Large intestine (tissue), 3 donors: ENCODE data around the gene SMC5. TPM values are rescaled to one million over a fixed set of nuclear protein-coding genes. Genes with fewer than 3 reads are reported as not detected.
A peak's percentile ranks its signal among the peaks of the same experiment; 100 is the strongest.
"Not testable (repeated sequence)": the region's sequence is repeated elsewhere in the genome, so short reads cannot be mapped to it uniquely, and the experiment has no call there.

Experiments
- DNase-seq, 2 donors: peaks; one replicate each; pipeline versions ENCODE4 v3.0.0 to v3.0.0-alpha.2; 2013
- H3K27ac ChIP-seq: one replicate; pipeline ENCODE4 v1.5.1; 2013; ENCODE audit warnings: low read length
- H3K27me3 ChIP-seq: 2 replicates; pipeline ENCODE4 v1.6.1; 2013; ENCODE audit warnings: low read length; ENCODE audit not compliant: control insufficient read depth, insufficient read depth
- H3K36me3 ChIP-seq: 2 replicates; pipeline ENCODE4 v1.6.1; 2013; ENCODE audit warnings: low read length; ENCODE audit not compliant: control insufficient read depth, insufficient read depth
- H3K4me1 ChIP-seq: one replicate; pipeline ENCODE4 v1.6.1; 2013; ENCODE audit warnings: low read length; ENCODE audit not compliant: control insufficient read depth, insufficient read depth
- H3K4me3 ChIP-seq: one replicate; pipeline ENCODE4 v1.5.1; 2013; ENCODE audit warnings: low read length
- H3K9me3 ChIP-seq: one replicate; pipeline ENCODE4 v1.6.1; 2013; ENCODE audit warnings: mild to moderate bottlenecking, low read depth, low read length, moderate library complexity; ENCODE audit not compliant: control insufficient read depth
- WGBS: methylation state at CpG from one replicate; pipeline ENCODE4 v1.1.5; 2013; ENCODE audit warnings: low lambda C conversion rate; ENCODE audit not compliant: insufficient coverage; 5-methylcytosine and 5-hydroxymethylcytosine counted together
- polyA plus RNA-seq: library from polyadenylated mRNA; unstranded; fragments of 120-200 nt; gene quantifications from one replicate; pipeline ENCODE4 v1.2.1, GENCODE V29; 2013

The SMC5 gene
- polyA plus RNA-seq, 1 donor = 37.8 TPM

GRCh38 chr9:70234208-70234607 lies 24.6 kb upstream of the SMC5 start:
- H3K27me3 ChIP-seq, H3K4me3 ChIP-seq, H3K27ac ChIP-seq, H3K9me3 ChIP-seq, H3K36me3 ChIP-seq, DNase-seq, H3K4me1 ChIP-seq: not testable (repeated sequence)
- WGBS = no CpG with 5 or more reads among the region's 9 CpGs

GRCh38 chr9:70245952-70246351 lies 12.8 kb upstream of the SMC5 start:
- not testable (repeated sequence) for H3K36me3 ChIP-seq, H3K9me3 ChIP-seq, H3K27ac ChIP-seq, DNase-seq, H3K4me1 ChIP-seq, H3K27me3 ChIP-seq, H3K4me3 ChIP-seq
- no CpG with 5 or more reads among the region's 1 CpG for WGBS

DNA sequence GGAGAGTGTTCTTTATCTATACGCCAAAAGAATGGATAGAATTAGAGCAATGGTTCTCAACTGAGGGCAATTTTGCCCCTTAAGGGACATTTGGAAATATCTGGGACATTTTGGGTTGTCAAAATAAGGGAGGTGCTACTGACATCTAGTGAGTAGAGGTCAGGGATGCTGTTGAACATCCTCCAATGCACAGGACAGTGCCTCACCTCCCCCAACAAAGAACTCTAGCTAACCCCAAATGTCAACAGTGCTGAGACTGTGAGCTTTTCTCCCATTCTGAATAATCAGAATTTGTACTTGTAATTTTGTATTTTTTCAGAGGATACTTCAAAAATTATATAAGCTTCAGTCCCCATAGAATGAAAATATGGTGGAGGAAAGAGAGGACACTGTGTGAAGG lies 8.6 kb upstream of the SMC5 start:
- no peak overlapping the region for H3K27ac ChIP-seq
- H3K9me3 ChIP-seq = no peaks in the 10 kb centered on the region
- DNase-seq = no peak
- H3K36me3 ChIP-seq = no peaks in the 10 kb centered on the region
- WGBS = no CpG with 5 or more reads among the region's 1 CpG
- H3K4me1 ChIP-seq = no peaks in the 10 kb centered on the region
- no peaks in the 10 kb centered on the region for H3K27me3 ChIP-seq
- no peak overlapping the region for H3K4me3 ChIP-seq

- Histone ChIP-seq H3K4me3 (no peak overlapping the region), H3K9me3 (no peaks in the 10 kb centered on the region), H3K27ac (no peak overlapping the region), H3K36me3 (no peaks in the 10 kb centered on the region), H3K27me3 (no peaks in the 10 kb centered on the region), H3K4me1 (peaks cover 15% of the 10 kb centered on the region)
- DNase-seq = no peak
These were observed 3.3 kb upstream of the SMC5 start for GRCh38 chr9:70255486-70255885.

DNA sequence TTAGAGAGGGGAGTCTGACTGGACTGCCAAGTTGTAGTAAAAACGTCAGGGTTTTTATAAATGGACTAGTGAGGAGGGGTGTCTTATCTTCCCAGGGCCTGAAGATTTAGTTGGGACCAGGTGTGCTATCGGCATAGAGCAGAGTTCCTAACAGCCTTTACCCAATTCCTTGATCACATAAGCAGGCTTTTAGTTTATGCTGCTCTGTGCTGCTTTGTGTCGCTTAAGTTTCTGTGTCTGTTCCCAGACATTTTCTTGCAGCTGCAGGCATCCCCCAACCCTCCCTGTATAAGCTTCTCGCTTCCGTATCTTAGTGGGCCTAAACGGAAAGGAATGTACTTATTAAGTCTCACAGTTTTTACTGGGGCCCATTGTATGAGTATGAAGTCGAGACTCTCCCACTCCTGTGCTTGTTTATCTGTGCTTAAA lies 2.6 kb upstream of the SMC5 start:
- DNase-seq = peak; percentile 21 to 58
- no peaks in the 10 kb centered on the region for H3K9me3 ChIP-seq
- peaks cover 2% of the 10 kb centered on the region for H3K36me3 ChIP-seq
- no peaks in the 10 kb centered on the region for H3K27me3 ChIP-seq
- peaks cover 17% of the 10 kb centered on the region for H3K4me1 ChIP-seq
- H3K27ac ChIP-seq = no peak overlapping the region
- WGBS = 0% methylated on average over 1 of the region's 7 CpGs
- H3K4me3 ChIP-seq = no peak overlapping the region

- H3K27me3 ChIP-seq = no peaks in the 10 kb centered on the region
- H3K27ac ChIP-seq = peak overlapping the region; percentile 92
- 83% methylated on average over 1 of the region's 3 CpGs for WGBS
- H3K9me3 ChIP-seq = no peaks in the 10 kb centered on the region
- H3K4me3 ChIP-seq = peak overlapping the region; percentile 77
- H3K4me1 ChIP-seq = peaks cover 17% of the 10 kb centered on the region
- peaks cover 10% of the 10 kb centered on the region for H3K36me3 ChIP-seq
- DNase-seq = peak in 1 of 2 donors; percentile 52
These were observed 1.3 kb upstream of the SMC5 start for GRCh38 chr9:70257502-70257901.

- Histone ChIP-seq H3K9me3 (no peaks in the 10 kb centered on the region), H3K27me3 (no peaks in the 10 kb centered on the region), H3K36me3 (peaks cover 10% of the 10 kb centered on the region), H3K27ac (peak overlapping the region; percentile 92), H3K4me3 (peak overlapping the region; percentile 77), H3K4me1 (peaks cover 17% of the 10 kb centered on the region)
- WGBS = 11% methylated on average over 3 of the region's 27 CpGs
- DNase-seq = no peak
These were observed 637 bp upstream of the SMC5 start for GRCh38 chr9:70257991-70258691.

DNA sequence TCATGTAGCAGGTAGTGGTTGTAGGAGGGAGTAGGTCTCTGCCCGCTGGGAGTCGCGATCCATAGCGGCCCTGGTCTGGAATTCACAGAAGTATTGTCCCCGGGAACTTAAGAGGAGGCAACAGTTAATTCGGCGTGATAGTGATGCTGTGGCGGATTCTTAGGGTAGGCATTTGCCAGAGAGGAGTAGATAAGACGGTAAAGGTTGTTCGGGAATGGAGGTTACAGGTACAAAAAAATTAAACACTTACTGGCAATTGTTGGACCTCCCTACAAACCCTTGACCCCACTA lies 679 bp downstream of the SMC5 start:
- WGBS = 11% methylated on average over 5 of the region's 10 CpGs
- Histone ChIP-seq H3K4me1 (peaks cover 17% of the 10 kb centered on the region), H3K9me3 (no peaks in the 10 kb centered on the region)

GRCh38 chr9:70260007-70260443 lies 1.2 kb downstream of the SMC5 start:
- Histone ChIP-seq H3K36me3 (peaks cover 17% of the 10 kb centered on the region), H3K27me3 (no peaks in the 10 kb centered on the region), H3K27ac (no peak overlapping the region), H3K9me3 (no peaks in the 10 kb centered on the region), H3K4me1 (peaks cover 17% of the 10 kb centered on the region), H3K4me3 (peak overlapping the region; percentile 77)
- no peak for DNase-seq
- 94% methylated on average over 3 of the region's 30 CpGs for WGBS

More for the DNA sequence above, 679 bp downstream of the SMC5 start:
- Histone ChIP-seq H3K4me3 (peak overlapping the region; percentile 77), H3K27me3 (no peaks in the 10 kb centered on the region), H3K27ac (peak overlapping the region; percentile 92), H3K36me3 (peaks cover 11% of the 10 kb centered on the region)
- peak in 1 of 2 donors; percentile 9 for DNase-seq

GRCh38 chr9:70260606-70261005 lies 1.8 kb downstream of the SMC5 start:
- no peaks in the 10 kb centered on the region for H3K27me3 ChIP-seq
- WGBS = no CpG with 5 or more reads among the region's 8 CpGs
- H3K4me1 ChIP-seq = peaks cover 17% of the 10 kb centered on the region
- DNase-seq = no peak
- H3K36me3 ChIP-seq = peaks cover 18% of the 10 kb centered on the region
- H3K27ac ChIP-seq = no peak overlapping the region
- no peaks in the 10 kb centered on the region for H3K9me3 ChIP-seq
- H3K4me3 ChIP-seq = no peak overlapping the region

- peaks cover 18% of the 10 kb centered on the region for H3K36me3 ChIP-seq
- no peaks in the 10 kb centered on the region for H3K27me3 ChIP-seq
- peaks cover 13% of the 10 kb centered on the region for H3K4me1 ChIP-seq
- no peak for DNase-seq
- no peak overlapping the region for H3K27ac ChIP-seq
- 88% methylated on average over 3 of the region's 4 CpGs for WGBS
- H3K4me3 ChIP-seq = no peak overlapping the region
- no peaks in the 10 kb centered on the region for H3K9me3 ChIP-seq
These were observed 2.5 kb downstream of the SMC5 start for GRCh38 chr9:70261131-70261870.
